ENCODE measurements around the gene RALGPS1.

Gene RALGPS1

GRCh38 chr9:126914458-126915280, at the start of gene RALGPS1:
TSS of gene RALGPS1 (plus strand) at chr9:126914782. CDS start at chr9:126962290, 47,508 bp downstream.
- peak; percentile 56 to 83 (median 76) for DNase-seq

GRCh38 chr9:126869368-126869767, 45.2 kb upstream of the RALGPS1 start:
- no peak for DNase-seq

GRCh38 chr9:126872516-126872915, 42.1 kb upstream of the RALGPS1 start:
- no peak for DNase-seq

- DNase-seq = no peak
Observed at GRCh38 chr9:126874546-126875314, 39.9 kb upstream of the RALGPS1 start.

GRCh38 chr9:126875756-126876510, 38.6 kb upstream of the RALGPS1 start:
- no peak for DNase-seq

GRCh38 chr9:126876531-126876930, 38.1 kb upstream of the RALGPS1 start:
- no peak for DNase-seq

GRCh38 chr9:126877418-126877817, 37.2 kb upstream of the RALGPS1 start:
- no peak for DNase-seq

- DNase-seq = no peak
Observed at GRCh38 chr9:126879288-126879687, 35.3 kb upstream of the RALGPS1 start.

- no peak for DNase-seq
Observed at GRCh38 chr9:126880226-126880946, 34.2 kb upstream of the RALGPS1 start.

- DNase-seq = no peak
Observed at GRCh38 chr9:126880947-126881332, 33.6 kb upstream of the RALGPS1 start.

- no peak for DNase-seq
Observed at GRCh38 chr9:126882746-126883145, 31.8 kb upstream of the RALGPS1 start.

GRCh38 chr9:126883636-126884035, 30.9 kb upstream of the RALGPS1 start:
- no peak for DNase-seq

GRCh38 chr9:126885131-126885641, 29.4 kb upstream of the RALGPS1 start:
- no peak for DNase-seq

- DNase-seq = no peak
Observed at GRCh38 chr9:126886034-126886822, 28.4 kb upstream of the RALGPS1 start.

- no peak for DNase-seq
Observed at GRCh38 chr9:126886897-126887296, 27.7 kb upstream of the RALGPS1 start.

GRCh38 chr9:126891676-126892075, 22.9 kb upstream of the RALGPS1 start:
- DNase-seq = no peak

- no peak for DNase-seq
Observed at GRCh38 chr9:126893079-126893478, 21.5 kb upstream of the RALGPS1 start.

GRCh38 chr9:126894052-126894603, 20.5 kb upstream of the RALGPS1 start:
- DNase-seq = no peak

GRCh38 chr9:126902210-126902609, 12.4 kb upstream of the RALGPS1 start:
- DNase-seq = no peak

GRCh38 chr9:126904586-126904985, 10.0 kb upstream of the RALGPS1 start:
- no peak for DNase-seq

GRCh38 chr9:126906091-126906490, 8.5 kb upstream of the RALGPS1 start:
- no peak for DNase-seq

Measured in stimulated activated naive CD4-positive, alpha-beta T cell (primary cell).